HG03060 (cell line): ENCODE data around the gene XPNPEP2.
"Not testable (repeated sequence)": the region's sequence is repeated elsewhere in the genome, so short reads cannot be mapped to it uniquely, and the experiment has no call there.

ENCODE experiments used
- ATAC-seq: cut with Tn5 transposase; IDR thresholded peaks from one replicate; pipeline ENCODE4 v1.9.1; 2021; ENCODE audit warnings: low read depth, moderate number of reproducible peaks; ENCODE audit not compliant: unreplicated experiment

The XPNPEP2 gene

GRCh38 chrX:129718676-129719075, 20.1 kb upstream of the XPNPEP2 start:
- no peak for ATAC-seq

GRCh38 chrX:129719268-129719667, 19.5 kb upstream of the XPNPEP2 start:
- no peak for ATAC-seq

- ATAC-seq = no peak
Observed at GRCh38 chrX:129719931-129720530, 18.7 kb upstream of the XPNPEP2 start.

- ATAC-seq = no peak
Observed at GRCh38 chrX:129720741-129721140, 18.0 kb upstream of the XPNPEP2 start.

- no peak for ATAC-seq
Observed at GRCh38 chrX:129721414-129721813, 17.4 kb upstream of the XPNPEP2 start.

GRCh38 chrX:129721870-129722269, 16.9 kb upstream of the XPNPEP2 start:
- no peak for ATAC-seq

- ATAC-seq = no peak
Observed at GRCh38 chrX:129723511-129723910, 15.3 kb upstream of the XPNPEP2 start.

GRCh38 chrX:129724754-129725153, 14.0 kb upstream of the XPNPEP2 start:
- no peak for ATAC-seq

- ATAC-seq = no peak
Observed at GRCh38 chrX:129726307-129727111, 12.3 kb upstream of the XPNPEP2 start.

GRCh38 chrX:129728061-129728460, 10.7 kb upstream of the XPNPEP2 start:
- no peak for ATAC-seq

- no peak for ATAC-seq
Observed at GRCh38 chrX:129731228-129731627, 7.6 kb upstream of the XPNPEP2 start.

- no peak for ATAC-seq
Observed at GRCh38 chrX:129732857-129733256, 5.9 kb upstream of the XPNPEP2 start.

- no peak for ATAC-seq
Observed at GRCh38 chrX:129733335-129733734, 5.4 kb upstream of the XPNPEP2 start.

- no peak for ATAC-seq
Observed at GRCh38 chrX:129736491-129736890, 2.3 kb upstream of the XPNPEP2 start.

GRCh38 chrX:129737916-129738315, 863 bp upstream of the XPNPEP2 start:
- no peak for ATAC-seq

- ATAC-seq = no peak
Observed at GRCh38 chrX:129739578-129739977, 799 bp downstream of the XPNPEP2 start.

GRCh38 chrX:129741880-129742758, 3.3 kb downstream of the XPNPEP2 start:
- no peak for ATAC-seq

GRCh38 chrX:129742759-129743152, 4.0 kb downstream of the XPNPEP2 start:
- ATAC-seq = not testable (repeated sequence)

GRCh38 chrX:129743821-129744220, 5.0 kb downstream of the XPNPEP2 start:
- ATAC-seq = no peak

- ATAC-seq = no peak
Observed at GRCh38 chrX:129744861-129745321, 6.1 kb downstream of the XPNPEP2 start.
